ENCODE data around the gene LYPD5.

DNA sequence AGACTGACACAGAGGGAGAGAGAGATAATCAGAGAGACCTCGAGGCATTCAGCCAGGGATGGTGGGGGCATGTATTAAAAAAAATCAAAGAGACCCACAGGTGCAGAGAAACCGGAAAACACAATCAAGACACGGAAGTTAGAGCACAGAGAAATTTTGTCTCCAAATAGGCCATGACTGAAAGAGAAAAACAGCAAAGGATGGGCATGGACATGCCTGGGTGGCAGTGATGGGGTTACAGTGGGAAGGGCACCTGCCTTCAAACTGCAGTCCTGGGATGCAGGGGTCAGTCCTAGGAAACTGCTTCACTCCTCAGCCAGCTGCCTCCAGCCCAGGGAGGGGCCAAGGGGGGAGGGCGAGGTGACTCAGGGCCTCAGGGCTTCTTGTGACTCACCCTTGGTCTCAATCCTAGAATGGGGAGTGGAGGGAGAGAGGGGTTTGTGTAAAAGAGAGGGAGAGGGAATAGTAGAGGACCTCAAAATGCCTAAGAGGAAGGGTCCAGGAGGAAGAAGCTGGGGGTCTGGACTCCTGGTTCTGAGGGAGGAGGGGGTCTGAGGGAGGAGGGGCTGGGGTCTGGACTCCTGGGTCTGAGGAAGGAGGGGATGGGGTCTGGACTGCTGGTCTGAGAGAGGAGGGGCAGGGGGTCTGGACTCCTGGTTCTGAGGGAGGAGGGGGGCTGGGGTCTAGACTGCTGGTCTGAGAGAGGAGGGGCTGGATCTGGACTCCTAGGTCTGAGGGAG lies 17.8 kb downstream of the LYPD5 start:
- TF ChIP-seq CTCF (IDR thresholded peaks at IDR 0.05), result no peak
- no peak for TF ChIP-seq POLR2AphosphoS5 (IDR thresholded peaks at IDR 0.05)
- TF ChIP-seq POLR2A (IDR thresholded peaks at IDR 0.05), result no peak
- TF ChIP-seq EP300 (IDR thresholded peaks at IDR 0.05), result no peak

Data from sigmoid colon (tissue), 4 donors.